HG02973 (cell line): Measurements from ENCODE around the gene EFNA5.

Experiments used
- ATAC-seq: cut with Tn5 transposase; IDR thresholded peaks from one replicate; pipeline ENCODE4 v1.9.1; 2021; ENCODE audit warnings: moderate library complexity; ENCODE audit not compliant: unreplicated experiment

EFNA5 gene

GRCh38 chr5:107551088-107551487 lies 119.6 kb downstream of the EFNA5 start:
- ATAC-seq, result no peak

DNA sequence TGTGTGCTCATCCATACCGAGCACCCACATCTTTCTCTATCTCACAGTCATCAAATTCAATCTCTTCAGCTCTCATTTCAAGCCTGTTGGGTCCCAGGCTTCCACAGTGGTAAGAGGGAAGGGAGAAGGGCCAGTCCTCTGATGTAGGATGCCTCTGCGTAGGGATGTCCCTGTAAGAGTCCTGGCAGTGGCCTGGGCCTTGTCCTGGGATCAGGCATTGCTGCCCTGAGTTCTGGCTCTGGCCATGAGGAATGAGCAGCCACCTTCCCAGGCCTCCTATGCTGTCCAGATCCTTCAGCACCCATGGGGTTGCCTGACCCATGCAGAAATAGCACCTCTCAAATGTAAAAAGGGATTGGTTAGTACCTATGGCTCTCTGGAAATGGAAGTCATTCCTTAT lies 121.2 kb downstream of the EFNA5 start:
- ATAC-seq, result no peak

DNA sequence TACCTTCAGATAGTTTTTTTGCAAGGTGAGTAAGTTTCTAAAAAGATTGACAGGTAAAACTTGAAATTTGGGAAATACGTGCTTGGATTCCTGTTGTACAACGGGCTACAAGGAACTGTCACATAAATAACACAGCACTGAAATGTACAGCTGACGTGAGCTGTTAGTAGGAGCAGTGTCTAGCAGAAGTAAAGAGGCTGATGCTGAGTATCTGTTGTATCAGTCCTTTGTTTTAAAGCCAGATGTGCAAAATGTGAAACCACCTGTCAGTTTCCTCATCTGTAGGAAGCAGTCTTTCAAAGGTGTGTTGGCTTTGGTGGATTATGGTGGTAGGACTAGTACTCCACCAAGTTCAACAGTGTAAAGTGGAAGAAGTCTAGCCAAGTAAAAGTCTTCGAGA lies 122.3 kb downstream of the EFNA5 start:
- ATAC-seq, result no peak

DNA sequence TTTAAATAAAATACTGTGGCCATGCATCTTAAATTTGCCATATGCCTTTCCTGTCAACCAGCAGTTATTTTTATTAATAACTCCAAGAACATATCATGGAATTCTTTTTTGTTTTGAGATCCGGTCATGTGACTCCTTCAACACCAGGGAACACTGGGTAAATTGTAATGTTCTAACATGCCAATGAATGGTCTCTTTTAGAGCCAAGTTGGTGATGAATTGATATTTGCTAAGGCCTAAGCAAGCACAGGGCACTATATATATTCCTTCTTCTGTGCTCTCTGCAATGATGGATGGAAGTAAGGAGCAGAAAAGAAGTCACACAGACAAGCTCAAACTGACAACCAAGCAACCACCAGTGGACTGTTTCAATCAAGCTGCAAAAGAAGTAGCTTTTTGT lies 124.0 kb downstream of the EFNA5 start:
- ATAC-seq, result no peak

DNA sequence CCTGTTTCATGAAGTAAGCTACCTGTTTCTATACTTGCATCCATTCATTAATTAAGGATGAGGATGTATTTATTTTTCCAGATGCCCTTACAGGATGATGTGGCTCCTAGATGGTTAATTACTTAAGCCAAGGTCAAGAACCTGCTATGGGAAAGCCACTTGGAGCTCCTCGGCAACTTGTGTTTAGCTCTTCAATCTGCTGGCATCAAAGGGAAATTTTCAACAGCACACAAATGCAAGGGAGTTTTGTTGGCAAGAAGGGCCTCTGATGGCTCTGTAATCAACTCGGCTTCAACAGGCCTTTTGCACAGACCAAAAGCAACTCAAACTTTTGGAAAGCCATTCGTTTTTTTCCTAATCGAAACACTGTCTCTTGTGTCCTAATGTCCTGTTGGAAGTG lies 125.3 kb downstream of the EFNA5 start:
- ATAC-seq, result no peak

GRCh38 chr5:107544967-107545366 lies 125.8 kb downstream of the EFNA5 start:
- ATAC-seq, result no peak

GRCh38 chr5:107544476-107544875 lies 126.3 kb downstream of the EFNA5 start:
- ATAC-seq, result no peak

DNA sequence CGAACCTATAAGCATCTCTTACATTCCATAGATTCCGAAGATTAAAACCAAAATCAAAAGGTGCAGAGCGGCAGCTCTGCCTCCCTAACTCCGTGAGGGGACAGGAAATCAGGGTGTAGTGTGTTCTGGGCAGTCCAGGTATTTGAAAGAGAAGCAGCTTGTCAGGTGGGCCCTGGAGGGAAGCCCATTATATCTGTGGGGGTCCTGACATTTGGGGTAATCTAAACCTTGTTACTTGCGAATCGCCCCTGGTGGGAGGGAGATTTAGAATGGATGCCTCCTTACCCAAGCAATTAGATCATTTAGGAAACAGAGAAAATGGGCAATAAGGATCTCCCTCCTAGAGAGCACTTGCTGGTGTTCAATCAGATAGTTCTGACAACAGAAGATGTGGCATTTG lies 126.9 kb downstream of the EFNA5 start:
- ATAC-seq, result no peak

- ATAC-seq, result no peak
These were observed 127.9 kb downstream of the EFNA5 start for GRCh38 chr5:107542831-107543231.

DNA sequence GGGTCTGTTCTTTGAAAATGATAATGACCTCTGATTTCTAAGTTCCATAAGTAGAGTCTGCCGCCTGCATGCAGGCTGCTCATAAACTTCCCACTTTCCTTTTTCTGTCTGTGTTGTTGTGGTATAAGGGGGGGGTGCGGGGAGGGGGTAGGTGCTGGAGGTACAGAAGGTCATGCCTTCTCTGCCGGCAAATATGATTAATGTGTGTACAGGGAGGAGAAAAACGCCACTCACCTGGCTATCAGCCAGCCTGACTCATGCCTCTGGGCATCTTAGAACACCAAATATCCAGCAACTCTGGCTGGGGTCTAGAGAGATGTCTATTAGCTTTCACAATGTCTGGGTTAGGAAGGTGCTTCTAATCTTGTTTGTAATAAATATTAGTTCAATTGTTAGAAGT lies 128.3 kb downstream of the EFNA5 start:
- ATAC-seq, result no peak

- ATAC-seq, result no peak
These were observed 129.3 kb downstream of the EFNA5 start for GRCh38 chr5:107541400-107541799.

DNA sequence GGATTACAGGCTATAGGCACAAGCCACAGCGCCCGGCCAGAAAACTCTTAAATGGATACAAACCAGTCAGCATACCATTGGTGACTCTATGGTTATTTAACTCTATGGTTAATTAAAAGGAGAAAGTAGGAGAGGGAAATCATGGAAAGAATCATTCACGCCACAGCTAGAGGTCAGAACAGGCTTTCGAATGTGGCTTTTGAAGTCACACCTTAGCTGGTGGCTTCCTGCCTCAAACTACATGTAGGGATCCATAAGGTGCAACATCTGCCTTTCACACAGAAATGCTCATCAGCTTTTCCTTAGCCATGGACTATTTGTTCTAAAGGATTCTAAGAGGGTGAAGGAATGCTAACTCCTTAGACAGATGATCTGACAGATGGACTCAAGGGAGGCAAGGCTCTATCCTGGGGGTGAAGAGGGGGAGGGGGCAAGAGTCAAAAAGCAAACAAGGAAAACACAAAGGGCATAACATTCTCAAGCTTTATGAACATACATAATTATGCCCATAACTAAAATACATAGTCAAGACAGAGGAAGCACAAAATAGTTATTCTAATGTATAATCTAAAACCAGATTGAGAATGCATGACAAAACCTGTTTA lies 130.9 kb downstream of the EFNA5 start:
- no peak for ATAC-seq

GRCh38 chr5:107538805-107539445 lies 131.8 kb downstream of the EFNA5 start:
- ATAC-seq, result no peak

- ATAC-seq, result no peak
These were observed 132.4 kb downstream of the EFNA5 start for GRCh38 chr5:107538331-107538730.

DNA sequence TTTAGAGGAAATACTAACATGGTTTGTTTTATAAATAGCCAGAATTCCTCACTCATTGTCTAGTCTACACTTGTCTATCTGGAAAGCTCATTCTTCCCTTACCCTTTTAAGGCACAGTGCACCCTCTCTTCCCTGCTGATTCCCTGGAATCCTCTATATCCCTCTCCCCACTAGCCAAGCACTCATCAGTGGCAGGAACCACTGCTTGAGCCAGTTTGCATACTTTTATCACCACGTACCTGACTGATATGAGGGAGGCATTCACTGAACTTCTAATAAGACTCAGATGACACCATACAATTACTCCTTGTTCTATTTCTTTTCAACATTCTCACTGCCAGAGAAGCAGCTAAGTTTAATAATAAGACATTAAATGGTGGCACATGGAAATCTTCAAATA lies 134.9 kb downstream of the EFNA5 start:
- ATAC-seq, result no peak

DNA sequence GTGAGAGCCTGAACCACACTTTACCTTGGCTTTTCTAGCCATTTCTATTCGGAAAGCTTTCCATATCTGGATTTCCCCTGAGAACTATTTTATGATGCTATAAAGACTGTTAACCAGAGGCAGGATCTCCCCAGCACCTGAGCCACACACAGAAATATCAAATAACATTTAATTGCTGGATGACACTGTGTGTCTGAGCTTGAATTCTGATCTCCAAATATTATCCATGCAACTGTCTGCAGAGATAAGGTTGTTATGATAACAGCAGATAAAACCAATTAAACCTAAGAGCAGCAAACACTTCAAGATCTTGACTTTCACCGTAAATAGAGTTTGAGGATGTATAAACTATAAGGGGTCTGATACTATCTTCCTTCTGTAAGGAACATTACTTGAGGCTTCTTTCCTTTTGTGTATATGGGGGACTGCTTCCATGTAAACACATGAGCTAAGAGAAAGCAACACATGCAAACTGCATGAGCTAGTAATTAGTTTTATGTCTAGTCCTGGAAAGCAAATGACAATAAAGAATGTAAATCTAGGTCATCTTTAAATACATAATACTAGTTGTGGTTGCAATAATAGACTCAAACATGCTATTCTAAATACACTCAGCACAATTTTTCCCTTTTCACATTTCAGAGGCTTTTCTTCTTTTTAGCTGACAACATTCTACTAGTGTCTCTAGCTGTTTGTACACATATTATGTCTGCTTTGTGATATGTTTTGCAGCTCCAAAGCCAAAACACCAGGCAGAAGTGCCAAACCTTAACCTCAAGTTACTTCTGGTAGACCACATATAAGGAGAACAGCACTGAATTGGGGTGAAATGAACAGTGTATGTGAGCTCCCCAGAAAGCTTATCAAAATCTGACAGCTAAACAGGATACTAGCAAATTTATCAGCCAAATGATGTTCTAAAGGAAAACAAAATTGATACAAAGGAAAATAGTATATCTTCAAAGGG lies 136.5 kb downstream of the EFNA5 start:
- ATAC-seq, result no peak

GRCh38 chr5:107532916-107533315 lies 137.8 kb downstream of the EFNA5 start:
- no peak for ATAC-seq

DNA sequence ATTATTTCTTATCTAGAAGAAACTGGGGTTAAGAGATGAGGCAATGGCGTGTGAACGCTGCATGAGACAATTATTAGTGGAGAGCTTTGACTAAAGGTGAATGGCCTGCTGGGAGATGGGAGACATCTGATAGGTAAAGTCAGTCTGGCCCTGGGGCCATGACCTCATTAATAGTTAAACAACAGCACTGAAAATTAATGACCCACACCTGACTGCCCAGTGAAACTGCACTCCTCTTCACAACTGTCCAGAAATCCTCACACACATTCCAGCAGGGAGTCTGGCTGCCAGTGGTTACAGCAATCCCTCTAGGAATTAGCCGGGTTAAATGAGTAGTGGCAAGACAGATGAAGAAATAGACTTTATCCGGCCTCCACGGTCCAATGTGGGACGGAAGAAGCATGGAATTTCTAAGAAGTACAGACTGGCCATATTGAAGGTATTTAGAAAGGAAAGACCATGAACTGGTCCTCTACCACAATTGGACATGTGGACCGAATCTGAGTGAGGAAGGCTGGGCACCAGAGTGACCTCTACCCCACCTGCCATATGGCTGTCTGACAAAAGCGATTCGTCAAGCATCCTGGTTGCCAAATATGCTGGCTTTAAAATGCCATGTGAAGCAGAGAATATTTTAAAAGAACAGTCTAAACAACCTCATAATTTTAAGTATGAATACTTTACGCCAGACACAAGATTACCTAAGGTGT lies 138.4 kb downstream of the EFNA5 start:
- no peak for ATAC-seq

GRCh38 chr5:107531308-107531707 lies 139.4 kb downstream of the EFNA5 start:
- ATAC-seq, result no peak

- ATAC-seq, result no peak
These were observed 141.1 kb downstream of the EFNA5 start for GRCh38 chr5:107529618-107530017.

DNA sequence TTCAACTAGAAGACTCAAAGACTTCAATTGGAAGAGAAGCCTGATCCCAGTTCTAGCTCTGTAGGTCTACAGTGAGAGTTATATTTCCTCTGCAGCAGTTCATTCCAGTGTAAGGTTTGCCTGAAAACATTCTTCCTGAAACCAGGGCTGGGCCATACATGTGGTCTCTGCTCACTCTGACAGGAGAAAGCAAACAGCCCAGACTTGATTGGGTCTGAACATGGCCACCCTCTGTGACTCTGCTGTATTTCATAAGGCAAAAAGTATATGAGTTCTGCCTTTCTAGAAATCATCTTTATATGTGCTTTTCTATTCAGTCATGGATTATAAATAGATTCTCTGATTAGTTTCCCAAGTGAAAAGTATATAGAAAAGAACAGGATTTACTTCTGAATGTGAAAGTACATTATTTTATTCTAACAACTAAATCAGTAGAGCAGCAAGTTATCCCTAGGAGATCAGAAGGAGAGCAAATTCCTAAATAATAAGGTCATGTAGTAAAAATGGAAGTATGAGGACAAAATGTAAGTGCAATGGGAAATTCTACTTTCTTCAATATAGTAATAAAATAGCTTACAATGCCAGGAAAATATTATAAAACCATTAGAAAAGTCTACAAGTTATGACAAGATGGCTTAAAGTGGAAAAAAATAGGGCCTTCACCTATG lies 144.3 kb downstream of the EFNA5 start:
- no peak for ATAC-seq
